CD4-positive, alpha-beta T cell treated with Interleukin-17A for 4 hours (primary cell): ENCODE data around the gene AHDC1.

Source experiments
- DNase-seq: peaks from one replicate; pipeline ENCODE4 v3.0.0-alpha.2; 2020; ENCODE audit warnings: mixed read lengths

Gene AHDC1

GRCh38 chr1:27598295-27598687 lies 5.7 kb downstream of the AHDC1 start:
- no peak for DNase-seq

GRCh38 chr1:27597516-27598294 lies 6.2 kb downstream of the AHDC1 start:
- DNase-seq, result no peak

- no peak for DNase-seq
These were observed 7.0 kb downstream of the AHDC1 start for GRCh38 chr1:27596986-27597385.

GRCh38 chr1:27596261-27596660 lies 7.7 kb downstream of the AHDC1 start:
- DNase-seq, result no peak

GRCh38 chr1:27595597-27595996 lies 8.3 kb downstream of the AHDC1 start:
- DNase-seq, result no peak

DNA sequence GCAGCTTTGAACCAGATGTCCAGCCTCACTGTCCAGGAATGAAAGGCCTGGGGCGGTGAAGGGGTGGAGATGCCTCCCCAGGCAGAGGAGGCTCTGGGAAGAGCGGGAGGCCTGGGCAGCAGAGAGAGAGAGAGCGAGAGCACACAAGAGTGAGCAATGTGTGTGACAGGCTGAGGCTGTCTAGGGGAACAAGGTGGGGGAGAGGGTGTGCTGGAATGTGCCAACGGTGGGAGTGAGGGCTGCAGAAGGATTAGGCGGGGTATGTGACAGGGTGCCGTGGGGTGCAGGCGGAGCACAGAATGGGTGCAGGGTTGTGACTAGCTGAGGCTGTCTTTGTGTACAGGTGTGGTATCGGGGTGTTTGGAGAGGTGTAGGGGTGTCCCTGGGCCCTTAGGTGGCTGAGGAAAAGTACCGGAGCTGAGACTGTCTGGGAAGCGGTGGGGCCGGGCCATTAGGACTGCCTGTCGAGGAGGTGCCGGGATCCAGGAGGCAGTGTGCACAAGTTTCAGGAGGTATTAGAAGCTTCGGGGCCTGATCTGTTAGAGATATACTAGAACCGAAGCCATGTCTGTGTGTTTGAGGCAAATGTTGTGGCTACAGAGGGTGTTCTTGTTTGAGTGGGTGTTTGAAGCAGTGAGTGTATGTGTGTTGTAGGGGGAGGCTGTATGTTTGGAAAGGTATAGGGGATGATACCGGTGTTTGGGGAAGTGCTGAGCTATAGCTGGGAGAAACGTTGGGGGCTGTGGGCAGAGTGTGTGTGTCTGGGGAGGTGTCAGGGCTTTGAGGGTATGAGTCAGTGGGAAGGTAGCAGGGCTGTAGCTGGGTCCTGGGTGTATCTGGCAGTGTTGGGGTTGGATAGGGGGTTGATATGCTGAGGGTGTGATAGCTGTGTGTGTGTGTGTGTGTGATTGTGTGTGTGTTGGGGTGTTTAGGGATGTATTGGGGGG lies 9.1 kb downstream of the AHDC1 start:
- DNase-seq, result peak; percentile 44

DNA sequence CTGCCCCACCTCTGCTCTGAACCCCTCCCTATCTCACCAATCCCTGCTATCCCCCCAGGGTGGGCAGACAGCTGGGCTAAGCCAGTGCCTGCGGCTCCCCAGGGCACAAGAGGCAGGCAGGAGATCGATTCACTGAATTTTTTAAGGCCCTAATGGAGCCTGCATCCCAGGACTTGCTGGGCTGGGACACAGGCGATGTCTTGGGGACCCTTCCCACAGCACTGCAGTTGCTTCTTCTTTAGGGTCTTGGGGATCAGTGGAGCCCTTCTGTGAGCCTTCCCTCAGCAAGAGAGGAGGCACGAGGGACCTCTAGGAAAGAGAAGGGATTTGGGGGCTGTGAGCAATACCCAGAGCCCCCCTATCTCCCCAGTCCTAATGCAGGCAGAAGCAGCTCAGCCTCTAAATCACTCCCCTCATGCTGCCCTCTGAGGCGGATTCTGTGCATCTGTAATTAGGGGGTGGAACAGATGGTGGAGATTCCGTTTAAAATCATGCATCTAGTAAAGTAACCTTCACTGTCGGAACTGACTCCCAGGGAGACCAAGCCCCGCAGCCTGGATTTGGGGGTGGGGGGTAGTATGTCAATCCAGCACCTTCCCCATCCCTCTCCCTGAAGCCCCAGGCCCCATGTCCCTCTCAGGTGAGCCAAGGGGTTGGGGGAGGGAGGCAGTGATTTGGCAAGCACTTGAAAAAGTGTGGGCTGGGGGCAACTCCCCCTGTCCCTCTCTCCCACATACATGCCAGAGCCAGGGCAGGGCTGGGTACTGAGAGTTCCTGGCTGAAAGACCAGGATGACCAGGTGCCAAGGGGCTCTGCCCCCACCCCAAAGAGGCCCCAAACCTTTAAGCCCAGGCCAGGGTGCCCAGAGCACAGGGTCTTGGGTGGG lies 10.0 kb downstream of the AHDC1 start:
- peak; percentile 0 for DNase-seq

- DNase-seq, result peak; percentile 1
These were observed 10.8 kb downstream of the AHDC1 start for GRCh38 chr1:27592931-27593677.

DNA sequence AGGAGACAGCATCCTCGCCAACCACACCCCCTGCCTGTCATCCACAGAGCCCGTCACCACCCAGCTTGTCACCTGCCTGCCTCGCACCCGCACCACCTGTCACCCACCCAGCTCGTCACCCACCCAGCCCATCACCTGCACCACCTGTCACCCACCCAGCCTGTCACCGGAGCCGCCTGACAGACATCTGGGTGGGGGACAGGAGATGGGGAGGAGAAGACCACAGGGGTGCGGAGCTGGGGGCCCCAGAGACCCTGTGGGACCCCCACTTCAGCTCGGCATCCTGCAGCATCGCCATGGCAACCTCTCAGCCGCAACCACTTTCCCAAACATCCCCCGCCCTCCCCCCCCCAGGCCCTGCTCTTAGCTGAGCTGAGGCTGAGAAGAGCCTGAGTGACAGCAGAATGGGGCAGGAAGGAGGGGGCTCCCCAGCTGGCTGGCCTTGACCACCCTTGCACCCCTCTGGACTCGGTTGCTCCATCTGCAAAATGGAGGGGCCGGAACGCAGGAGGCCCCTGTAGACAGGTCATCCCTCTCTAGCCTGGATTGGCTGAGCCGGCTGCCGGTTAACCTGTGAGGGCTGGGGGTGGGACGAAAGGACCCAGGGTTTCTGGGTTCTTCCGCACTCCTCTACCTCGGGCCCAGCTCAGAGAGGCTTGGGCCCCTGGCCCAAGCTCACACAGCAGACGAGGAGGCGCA lies 11.6 kb downstream of the AHDC1 start:
- DNase-seq, result peak; percentile 1

GRCh38 chr1:27591622-27592021 lies 12.3 kb downstream of the AHDC1 start:
- DNase-seq, result no peak

DNA sequence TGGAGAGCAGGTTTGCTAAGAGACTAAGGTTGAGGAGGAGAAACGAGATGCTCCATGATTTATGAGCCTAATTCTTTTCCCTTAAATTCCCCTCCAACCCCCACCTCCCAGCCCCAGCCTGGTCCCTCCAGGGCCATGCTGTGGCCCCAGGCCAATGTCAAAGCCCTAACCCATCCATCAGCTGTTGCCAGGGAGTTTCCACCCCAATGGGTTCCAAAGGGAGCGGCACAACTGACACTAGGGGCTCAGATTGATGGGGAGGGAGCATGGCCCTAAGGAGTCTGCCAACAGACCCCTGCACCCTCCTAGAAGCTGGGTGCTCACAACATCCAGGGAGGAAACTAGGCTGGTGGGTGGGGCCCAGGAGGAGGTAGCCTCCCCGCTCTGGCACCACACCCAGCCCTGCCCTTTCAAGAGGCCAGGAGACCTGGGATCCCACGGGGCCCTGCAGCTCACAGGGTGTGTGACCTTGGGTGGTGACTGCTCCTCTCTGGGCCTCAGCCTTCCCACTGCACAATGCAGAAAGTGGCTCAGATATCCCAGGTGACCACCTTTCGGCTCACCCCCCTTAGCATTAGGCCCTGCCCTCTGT lies 12.9 kb downstream of the AHDC1 start:
- DNase-seq, result peak; percentile 1

DNA sequence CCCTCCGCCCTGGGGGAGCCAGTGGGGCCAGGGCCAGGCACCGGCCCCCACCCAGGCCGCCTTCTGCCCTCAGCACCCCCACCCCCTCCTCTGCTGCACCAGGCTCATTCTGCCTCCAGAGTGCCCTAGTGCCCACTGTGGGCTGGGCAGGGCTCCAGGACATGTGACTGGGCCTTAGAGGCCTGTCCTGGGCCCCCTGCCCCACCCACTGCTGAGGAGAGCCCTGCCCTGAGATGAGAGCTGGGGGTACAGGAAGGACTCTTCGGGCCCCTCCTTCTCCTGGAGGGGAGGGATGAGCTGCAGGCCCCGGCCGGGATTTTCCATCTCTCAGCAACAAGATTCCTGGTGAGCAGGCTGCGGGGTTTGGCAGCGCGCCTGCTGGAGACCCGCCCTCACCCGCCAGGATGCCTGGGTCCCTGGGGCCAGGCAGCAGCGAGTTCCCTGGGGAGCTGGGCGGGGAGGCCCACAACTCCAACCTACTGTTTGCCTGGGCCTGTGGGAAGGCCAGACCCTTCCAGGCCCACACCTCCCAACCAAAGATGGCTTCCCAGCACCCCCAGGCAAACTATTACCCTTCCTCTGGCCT lies 14.0 kb downstream of the AHDC1 start:
- DNase-seq, result no peak

DNA sequence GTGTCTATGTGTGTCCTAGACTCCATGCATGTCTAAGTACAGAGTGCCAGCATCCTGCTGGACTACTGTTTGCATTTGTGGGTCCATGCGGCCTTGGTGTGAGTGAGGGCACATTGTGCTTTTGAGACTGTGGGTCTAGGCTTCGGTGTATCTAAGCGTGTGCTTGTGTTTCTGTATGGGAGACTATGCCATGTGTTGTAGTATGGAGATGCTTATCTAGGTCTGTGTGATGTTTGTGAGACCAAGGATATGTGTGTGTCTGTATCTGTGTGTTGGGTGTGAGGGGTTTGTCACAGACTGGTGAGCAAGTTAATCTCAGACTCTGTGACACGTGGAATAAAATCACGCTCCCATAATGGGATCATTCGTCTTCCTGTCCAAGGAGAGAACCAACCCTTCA lies 14.5 kb downstream of the AHDC1 start:
- no peak for DNase-seq

GRCh38 chr1:27588256-27589232 lies 15.4 kb downstream of the AHDC1 start:
- DNase-seq, result no peak

DNA sequence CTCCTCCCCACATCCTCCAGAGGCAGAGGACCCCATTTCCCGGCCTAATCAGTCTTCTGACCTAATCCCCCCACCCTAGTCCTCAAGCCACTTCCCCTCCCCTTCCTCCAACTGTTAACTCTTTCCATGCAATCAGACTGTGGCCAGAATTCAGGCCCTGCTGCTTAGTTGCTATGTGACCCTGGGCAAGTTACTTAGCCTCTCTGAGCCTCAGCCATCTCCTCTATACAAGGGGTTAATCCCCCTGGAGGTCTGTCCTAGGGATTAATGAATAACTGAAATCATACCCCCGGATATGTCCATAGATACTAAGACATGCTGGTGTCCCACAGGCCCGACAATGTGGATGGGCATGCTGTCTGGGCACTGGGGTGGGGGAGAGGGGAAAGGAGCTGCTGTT lies 18.3 kb downstream of the AHDC1 start:
- no peak for DNase-seq

- DNase-seq, result no peak
These were observed 19.5 kb downstream of the AHDC1 start for GRCh38 chr1:27584453-27584852.

DNA sequence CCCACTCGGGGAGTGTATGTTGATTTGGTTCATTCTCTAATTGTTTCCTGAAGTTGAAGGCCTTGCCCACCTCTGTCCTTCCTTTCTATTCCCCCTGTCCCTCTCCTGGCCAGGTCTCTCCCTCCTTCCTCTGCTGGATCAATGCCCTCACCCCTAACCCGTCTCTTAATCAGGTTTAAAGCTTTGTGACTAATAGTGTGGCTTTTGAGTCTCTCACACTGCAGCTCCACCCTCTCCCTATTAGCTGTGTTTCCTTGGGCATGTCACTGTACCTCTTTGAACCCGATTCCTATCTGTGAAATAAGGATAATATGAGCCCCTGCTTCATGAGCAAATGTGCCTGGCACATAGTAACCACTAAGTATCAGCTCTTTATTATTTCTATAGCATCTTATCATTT lies 20.5 kb downstream of the AHDC1 start:
- no peak for DNase-seq

- no peak for DNase-seq
These were observed 22.1 kb downstream of the AHDC1 start for GRCh38 chr1:27581823-27582243.

GRCh38 chr1:27577504-27578188 lies 26.3 kb downstream of the AHDC1 start:
- DNase-seq, result no peak
